ENCODE data around the gene NACC2. TPM values are rescaled to one million over a fixed set of nuclear protein-coding genes. Genes with fewer than 3 reads are reported as not detected.

Gene NACC2
- total RNA-seq, 1 donor from 2014 or later = 8.1 TPM

DNA sequence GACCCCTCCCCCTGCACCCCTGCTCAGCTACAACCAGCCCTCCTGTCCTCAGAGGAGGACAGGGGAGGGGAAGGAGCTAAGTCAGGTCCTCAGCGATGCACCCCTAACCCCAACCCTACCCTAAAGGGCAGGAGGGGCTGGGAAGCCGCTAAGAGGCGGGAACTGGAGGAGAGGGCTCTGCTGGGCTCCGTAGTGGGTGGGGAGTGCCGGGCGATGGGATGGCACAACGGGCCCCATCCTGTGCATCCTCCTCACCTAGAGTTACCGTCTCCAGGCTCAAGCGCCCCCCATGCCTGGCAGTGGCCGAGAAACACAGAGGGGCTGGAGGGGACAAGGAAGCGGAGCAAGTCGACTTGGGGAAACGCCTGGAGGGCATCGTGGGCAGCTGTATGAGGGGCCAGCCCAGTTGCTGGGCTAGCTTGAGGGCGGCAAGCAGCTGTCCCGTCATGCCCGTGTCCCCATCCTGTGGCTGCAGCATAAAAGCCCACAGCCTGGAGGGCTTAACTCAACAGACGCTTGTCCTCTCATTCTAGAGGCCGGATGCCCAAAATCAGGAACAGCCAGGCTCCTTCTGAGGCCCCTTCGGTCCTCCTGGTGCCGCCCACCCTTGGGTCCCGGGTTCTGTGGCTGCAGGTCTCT, 110.9 kb downstream of the NACC2 start:
- H3K4me3 Mint-ChIP-seq = no peak overlapping the region
- TF ChIP-seq, protein P1, sequence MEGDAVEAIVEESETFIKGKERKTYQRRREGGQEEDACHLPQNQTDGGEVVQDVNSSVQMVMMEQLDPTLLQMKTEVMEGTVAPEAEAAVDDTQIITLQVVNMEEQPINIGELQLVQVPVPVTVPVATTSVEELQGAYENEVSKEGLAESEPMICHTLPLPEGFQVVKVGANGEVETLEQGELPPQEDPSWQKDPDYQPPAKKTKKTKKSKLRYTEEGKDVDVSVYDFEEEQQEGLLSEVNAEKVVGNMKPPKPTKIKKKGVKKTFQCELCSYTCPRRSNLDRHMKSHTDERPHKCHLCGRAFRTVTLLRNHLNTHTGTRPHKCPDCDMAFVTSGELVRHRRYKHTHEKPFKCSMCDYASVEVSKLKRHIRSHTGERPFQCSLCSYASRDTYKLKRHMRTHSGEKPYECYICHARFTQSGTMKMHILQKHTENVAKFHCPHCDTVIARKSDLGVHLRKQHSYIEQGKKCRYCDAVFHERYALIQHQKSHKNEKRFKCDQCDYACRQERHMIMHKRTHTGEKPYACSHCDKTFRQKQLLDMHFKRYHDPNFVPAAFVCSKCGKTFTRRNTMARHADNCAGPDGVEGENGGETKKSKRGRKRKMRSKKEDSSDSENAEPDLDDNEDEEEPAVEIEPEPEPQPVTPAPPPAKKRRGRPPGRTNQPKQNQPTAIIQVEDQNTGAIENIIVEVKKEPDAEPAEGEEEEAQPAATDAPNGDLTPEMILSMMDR (conservative IDR thresholded peaks at IDR 0.05) = no peak
- H3K27ac Mint-ChIP-seq (ENCODE audit: unreplicated experiment) = no peak overlapping the region
- no peaks in the 10 kb centered on the region for H3K27me3 Mint-ChIP-seq (ENCODE audit: low read depth)
- no peaks in the 10 kb centered on the region for H3K9me3 Mint-ChIP-seq
- H3K4me1 Mint-ChIP-seq = no peaks in the 10 kb centered on the region
- no peaks in the 10 kb centered on the region for H3K36me3 Mint-ChIP-seq (ENCODE audit: low read depth)
- DNase-seq (ENCODE audit: low read depth, low spot score) = no peak

DNA sequence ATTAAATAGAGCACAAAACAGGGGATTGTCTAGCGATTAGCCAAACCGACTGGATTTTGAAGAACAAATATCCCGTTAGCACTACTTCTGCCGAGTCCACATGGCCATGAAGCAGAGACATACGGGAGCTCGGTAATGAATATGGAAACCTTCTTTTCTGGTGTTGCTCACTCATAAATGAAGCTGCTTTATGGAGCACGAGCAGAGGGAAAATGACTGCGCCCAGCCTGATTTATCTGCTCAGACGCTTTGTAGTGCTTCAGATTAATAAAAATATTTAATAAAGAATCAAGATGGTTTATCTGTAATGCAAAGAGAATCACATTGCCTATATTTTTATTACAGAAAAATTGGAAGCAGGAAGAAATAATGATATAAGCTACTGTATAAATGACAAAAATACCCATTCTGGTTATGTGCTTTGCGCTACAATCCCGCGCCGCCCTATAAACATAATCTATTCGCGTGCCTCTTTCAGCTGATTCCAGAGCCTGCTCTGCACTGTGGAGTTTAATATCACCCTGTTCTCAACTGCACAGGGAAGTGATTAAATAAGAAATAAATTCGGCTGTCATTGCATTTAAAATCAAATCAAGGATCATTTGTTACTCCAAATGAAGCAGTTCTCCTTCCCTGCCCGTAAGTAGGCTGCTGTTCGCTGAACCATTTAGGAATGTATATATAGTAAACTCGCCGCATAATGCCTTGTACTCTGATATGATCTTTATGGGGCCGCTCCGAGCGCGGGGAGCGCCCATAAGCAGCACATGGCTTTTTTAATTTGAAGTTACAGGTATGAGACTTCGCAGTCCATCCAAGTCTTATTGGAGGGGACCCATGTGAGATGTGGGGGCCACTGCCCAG, 111.6 kb downstream of the NACC2 start:
- Mint-ChIP-seq H3K36me3 (ENCODE audit: low read depth) (no peaks in the 10 kb centered on the region), H3K4me3 (no peak overlapping the region), H3K27ac (ENCODE audit: unreplicated experiment) (no peak overlapping the region), H3K9me3 (no peaks in the 10 kb centered on the region), H3K4me1 (no peaks in the 10 kb centered on the region), H3K27me3 (ENCODE audit: low read depth) (no peaks in the 10 kb centered on the region)
- TF ChIP-seq, protein P1 (conservative IDR thresholded peaks at IDR 0.05) = no peak
- no peak for DNase-seq (ENCODE audit: low read depth, low spot score)

DNA sequence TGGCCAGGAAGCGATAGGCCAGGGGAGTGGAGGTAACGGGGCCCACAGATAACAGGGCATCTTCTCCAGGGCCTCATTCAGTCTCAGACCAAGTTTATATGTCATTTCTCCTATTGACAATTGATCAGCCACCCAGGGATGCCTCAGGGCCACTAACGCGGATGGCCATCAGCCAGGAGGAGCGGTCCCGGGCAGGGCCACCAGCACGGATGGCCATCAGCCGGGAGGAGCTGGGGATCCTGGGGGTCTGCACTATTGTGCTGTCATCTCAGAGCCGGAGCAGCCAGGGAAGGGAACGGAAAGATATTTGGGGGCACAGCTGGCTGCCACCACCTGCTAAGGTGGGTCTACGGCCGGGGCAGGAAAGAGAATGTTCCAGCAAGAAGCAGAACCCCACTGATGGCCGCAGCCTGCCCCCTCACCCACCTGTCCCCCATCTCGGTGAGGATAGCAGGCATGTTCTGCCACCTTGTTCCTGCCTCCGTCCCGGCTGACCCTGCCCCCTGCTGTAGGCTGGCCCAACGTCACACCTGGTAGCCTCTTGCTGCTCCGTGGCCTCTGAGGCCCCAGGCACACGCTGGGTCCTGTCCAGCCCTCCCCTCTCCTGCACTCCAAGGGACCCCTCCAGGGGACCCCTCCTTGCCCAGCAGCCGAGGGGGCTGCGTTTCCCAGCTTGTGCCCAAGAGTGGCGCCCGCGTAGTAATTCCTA, 112.4 kb downstream of the NACC2 start:
- no peaks in the 10 kb centered on the region for H3K9me3 Mint-ChIP-seq
- no peak overlapping the region for H3K27ac Mint-ChIP-seq (ENCODE audit: unreplicated experiment)
- no peaks in the 10 kb centered on the region for H3K27me3 Mint-ChIP-seq (ENCODE audit: low read depth)
- no peak overlapping the region for H3K4me3 Mint-ChIP-seq
- no peaks in the 10 kb centered on the region for H3K4me1 Mint-ChIP-seq
- H3K36me3 Mint-ChIP-seq (ENCODE audit: low read depth) = no peaks in the 10 kb centered on the region
- TF ChIP-seq, protein P1 (conservative IDR thresholded peaks at IDR 0.05) = no peak
- DNase-seq (ENCODE audit: low read depth, low spot score) = no peak

DNA sequence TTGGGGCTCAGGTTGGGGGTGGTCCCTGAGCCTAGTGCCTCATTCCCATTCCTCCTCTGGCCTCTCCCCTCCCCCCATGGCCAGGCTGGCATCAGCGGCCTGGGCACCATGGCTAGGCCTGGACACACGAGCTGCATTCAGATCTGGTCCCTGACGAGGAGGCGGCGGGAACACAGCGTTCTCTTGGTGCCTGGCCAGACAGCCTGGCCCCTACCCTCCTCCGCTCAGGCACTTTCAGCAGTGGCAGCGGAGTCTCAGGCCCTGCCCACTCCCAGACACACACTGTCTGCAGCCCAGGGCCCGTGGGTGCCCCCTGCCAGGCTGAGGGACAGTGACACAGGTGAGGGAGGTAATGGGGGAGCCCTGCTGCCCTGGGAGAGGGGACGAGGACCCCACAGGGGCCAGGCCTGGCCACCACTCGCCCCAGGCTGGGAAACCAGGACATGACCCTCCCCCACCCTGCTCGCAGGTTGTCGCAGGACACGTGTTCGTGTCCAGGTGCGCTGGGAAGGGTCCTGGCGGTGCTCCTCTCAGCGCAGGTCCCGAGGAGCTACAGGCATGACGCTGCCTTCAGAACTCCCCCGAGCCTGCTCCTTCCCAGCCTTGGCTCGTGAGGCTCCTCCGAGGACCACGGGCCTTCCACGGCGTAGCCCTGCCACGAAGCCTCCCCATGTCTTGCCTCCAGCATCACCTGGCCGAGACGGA, 114.0 kb downstream of the NACC2 start:
- DNase-seq (ENCODE audit: low read depth, low spot score) = no peak
- TF ChIP-seq, protein P1 (conservative IDR thresholded peaks at IDR 0.05) = no peak
- Mint-ChIP-seq H3K4me1 (peaks cover 4% of the 10 kb centered on the region), H3K4me3 (no peak overlapping the region), H3K27ac (ENCODE audit: unreplicated experiment) (no peak overlapping the region), H3K9me3 (no peaks in the 10 kb centered on the region), H3K36me3 (ENCODE audit: low read depth) (no peaks in the 10 kb centered on the region), H3K27me3 (ENCODE audit: low read depth) (no peaks in the 10 kb centered on the region)

DNA sequence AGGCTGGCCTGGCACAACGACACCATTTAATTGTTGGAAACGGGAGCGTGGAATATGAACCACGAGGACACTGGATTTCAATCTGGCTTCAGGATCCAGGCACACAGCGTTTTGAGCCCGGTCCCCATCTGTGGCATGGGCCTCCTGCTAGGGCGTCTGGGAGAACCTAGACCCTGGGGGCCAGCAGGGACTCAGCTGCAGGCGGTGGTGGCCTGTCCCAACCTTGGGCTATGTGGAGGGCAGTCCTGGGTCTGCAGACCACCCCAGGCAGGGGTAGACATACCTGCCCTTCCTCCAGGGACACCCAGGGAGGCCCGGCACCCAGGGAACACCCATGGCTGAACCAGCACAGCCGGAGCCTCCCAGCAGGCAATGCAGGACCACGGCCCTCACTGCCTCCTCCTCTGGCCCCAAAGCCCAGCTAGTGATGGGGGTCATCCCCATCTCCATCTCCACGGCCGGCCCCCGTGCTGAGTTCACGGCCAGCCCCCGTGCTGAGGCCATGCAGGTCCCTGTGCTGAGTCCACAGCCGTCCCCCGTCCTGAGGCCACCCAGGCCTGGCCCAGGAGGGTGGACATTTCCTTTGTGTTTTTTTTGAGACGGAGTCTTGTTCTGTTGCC, 115.4 kb downstream of the NACC2 start:
- no peaks in the 10 kb centered on the region for H3K36me3 Mint-ChIP-seq (ENCODE audit: low read depth)
- no peaks in the 10 kb centered on the region for H3K27me3 Mint-ChIP-seq (ENCODE audit: low read depth)
- H3K4me3 Mint-ChIP-seq = no peak overlapping the region
- H3K4me1 Mint-ChIP-seq = peaks cover 8% of the 10 kb centered on the region
- DNase-seq (ENCODE audit: low read depth, low spot score) = no peak
- no peaks in the 10 kb centered on the region for H3K9me3 Mint-ChIP-seq
- H3K27ac Mint-ChIP-seq (ENCODE audit: unreplicated experiment) = no peak overlapping the region
- TF ChIP-seq, protein P1 (conservative IDR thresholded peaks at IDR 0.05) = no peak

Data from neural crest cell (in vitro differentiated cells).